ENCODE results near the gene UNC50. TPM values are rescaled to one million over a fixed set of nuclear protein-coding genes. Genes with fewer than 3 reads are reported as not detected.

Gene UNC50
- total and polyA plus RNA-seq, 7 donors, result 12.5 to 61.0 (median 39.4) TPM

DNA sequence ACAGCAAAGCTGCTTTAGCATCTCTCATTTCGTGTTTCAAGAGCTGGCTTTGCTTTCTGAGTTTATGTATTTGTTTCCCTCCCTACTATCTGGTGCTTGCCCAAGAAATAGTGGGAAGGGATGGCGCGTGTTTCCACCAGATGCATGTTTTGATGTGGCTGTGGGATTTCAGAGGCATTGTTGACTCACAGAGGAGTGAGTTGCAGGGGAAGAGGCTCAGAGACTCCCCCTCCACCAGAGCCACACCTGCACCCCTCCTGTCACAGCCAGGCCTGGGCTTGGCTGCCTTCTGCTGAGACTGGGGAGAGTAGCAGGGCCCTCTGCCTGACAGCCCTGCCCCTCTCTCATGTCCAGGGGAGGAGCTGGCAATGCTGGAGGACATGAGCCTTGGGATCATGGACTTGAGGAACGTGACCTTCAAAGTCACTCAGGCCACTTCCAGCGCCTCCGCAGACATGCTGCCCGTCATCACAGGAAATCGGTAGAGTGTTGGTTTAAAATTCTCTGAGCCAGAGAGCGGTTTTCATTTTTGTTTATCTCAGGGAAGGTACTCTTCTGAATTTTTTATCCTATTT, 43.0 kb upstream of the UNC50 start:
- H3K36me3 ChIP-seq, result peaks cover 37 to 72% (median 54%) of the 10 kb centered on the region in 4 donors
- DNase-seq, result no peak
- no peak overlapping the region for H3K27ac ChIP-seq
- no peaks in the 10 kb centered on the region for H3K9me3 ChIP-seq
- intact Hi-C loops (cut with DNase I), result loop anchor here (5.0 kb wide), 1 partner anchor 153 kb away; no protein-coding TSS in a partner anchor
- no peak overlapping the region for H3K4me3 ChIP-seq
- no peaks in the 10 kb centered on the region for H3K27me3 ChIP-seq
- H3K4me1 ChIP-seq, result peaks cover 0 to 27% (median 25%) of the 10 kb centered on the region in 4 donors
- no peak for TF ChIP-seq POLR2A (IDR thresholded peaks at IDR 0.05)
- TF ChIP-seq, protein P1, sequence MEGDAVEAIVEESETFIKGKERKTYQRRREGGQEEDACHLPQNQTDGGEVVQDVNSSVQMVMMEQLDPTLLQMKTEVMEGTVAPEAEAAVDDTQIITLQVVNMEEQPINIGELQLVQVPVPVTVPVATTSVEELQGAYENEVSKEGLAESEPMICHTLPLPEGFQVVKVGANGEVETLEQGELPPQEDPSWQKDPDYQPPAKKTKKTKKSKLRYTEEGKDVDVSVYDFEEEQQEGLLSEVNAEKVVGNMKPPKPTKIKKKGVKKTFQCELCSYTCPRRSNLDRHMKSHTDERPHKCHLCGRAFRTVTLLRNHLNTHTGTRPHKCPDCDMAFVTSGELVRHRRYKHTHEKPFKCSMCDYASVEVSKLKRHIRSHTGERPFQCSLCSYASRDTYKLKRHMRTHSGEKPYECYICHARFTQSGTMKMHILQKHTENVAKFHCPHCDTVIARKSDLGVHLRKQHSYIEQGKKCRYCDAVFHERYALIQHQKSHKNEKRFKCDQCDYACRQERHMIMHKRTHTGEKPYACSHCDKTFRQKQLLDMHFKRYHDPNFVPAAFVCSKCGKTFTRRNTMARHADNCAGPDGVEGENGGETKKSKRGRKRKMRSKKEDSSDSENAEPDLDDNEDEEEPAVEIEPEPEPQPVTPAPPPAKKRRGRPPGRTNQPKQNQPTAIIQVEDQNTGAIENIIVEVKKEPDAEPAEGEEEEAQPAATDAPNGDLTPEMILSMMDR (IDR thresholded peaks at IDR 0.05), result no peak
- no peak for TF ChIP-seq POLR2AphosphoS5 (IDR thresholded peaks at IDR 0.05)
- no peak for TF ChIP-seq EP300 (IDR thresholded peaks at IDR 0.05)
- WGBS, 2 donors, result 89 to 90% methylated on average over 9 of the region's 9 CpGs

DNA sequence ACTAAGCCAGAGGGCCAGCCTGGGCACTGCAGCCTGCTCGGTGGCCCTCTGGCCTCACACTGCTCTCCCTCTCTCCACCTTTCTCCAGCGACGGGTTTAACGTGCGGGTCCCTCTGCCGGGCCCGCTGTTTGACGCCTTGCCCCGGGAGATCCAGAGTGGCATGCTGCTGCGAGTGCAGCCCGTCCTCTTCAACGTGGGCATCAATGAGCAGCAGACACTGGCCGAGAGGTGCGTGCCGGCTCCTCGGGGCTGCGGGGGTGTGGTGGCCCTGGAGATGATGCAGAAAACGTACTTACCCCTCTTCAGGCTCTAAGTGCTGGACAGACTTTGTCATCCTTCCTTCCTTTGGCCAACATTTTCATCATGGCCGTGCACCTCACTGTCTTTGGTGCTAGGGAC, 42.4 kb upstream of the UNC50 start:
- TF ChIP-seq POLR2A (IDR thresholded peaks at IDR 0.05), result no peak
- TF ChIP-seq, protein P1 (IDR thresholded peaks at IDR 0.05), result no peak
- TF ChIP-seq POLR2AphosphoS5 (IDR thresholded peaks at IDR 0.05), result no peak
- H3K4me3 ChIP-seq, result no peak overlapping the region
- H3K4me1 ChIP-seq, result peaks cover 0 to 21% (median 19%) of the 10 kb centered on the region in 4 donors
- H3K36me3 ChIP-seq, result peaks cover 37 to 78% (median 56%) of the 10 kb centered on the region in 4 donors
- H3K9me3 ChIP-seq, result no peaks in the 10 kb centered on the region
- 97% methylated on average over 19 of the region's 19 CpGs for WGBS, 2 donors
- no peak for DNase-seq
- intact Hi-C loops (cut with DNase I), result loop anchor here (5.0 kb wide), 1 partner anchor 154 kb away; no protein-coding TSS in a partner anchor
- H3K27me3 ChIP-seq, result no peaks in the 10 kb centered on the region
- H3K27ac ChIP-seq, result no peak overlapping the region

DNA sequence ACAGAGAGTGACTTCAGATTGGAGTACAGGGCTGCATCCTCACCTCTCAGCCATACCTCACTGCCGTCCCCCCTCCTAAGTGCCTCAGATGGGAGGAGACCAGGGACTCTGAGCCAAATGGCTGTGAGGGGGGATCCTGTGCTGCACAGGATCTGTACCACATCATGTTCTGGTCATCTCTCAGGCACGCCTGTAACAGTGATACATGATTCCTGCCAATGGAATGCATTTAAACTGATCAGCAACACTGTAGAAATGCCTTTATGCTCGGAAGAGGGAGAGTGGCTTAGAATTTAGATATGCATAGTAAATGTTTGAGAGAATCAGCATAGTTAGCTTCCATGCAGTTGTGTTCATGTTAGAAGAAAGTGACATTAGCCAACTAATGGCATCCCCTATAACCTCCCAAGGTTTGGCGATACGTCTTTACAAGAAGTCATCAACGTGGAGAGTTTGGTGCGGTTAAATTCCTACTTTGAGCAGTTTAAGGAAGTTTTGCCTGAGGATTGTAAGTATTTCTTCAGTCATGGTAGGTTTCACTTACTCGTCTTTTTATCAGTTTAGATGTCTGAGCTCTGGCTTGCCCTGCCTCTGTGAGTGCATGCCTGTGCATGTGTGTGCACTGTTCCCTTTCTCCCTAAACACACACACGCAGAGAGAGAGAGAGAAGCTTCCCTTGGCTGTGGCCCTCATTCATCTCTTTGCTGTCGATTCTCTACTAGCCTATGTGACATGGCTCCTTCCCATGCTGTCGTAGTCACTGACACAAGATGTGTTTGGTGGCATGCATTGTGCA, 40.0 kb upstream of the UNC50 start:
- peak; percentile 29 for DNase-seq
- H3K4me1 ChIP-seq, result no peaks in the 10 kb centered on the region
- no peak overlapping the region for H3K27ac ChIP-seq
- peaks cover 37 to 100% (median 63%) of the 10 kb centered on the region in 4 donors for H3K36me3 ChIP-seq
- WGBS, 2 donors, result 94 to 96% methylated on average over 11 of the region's 11 CpGs
- H3K9me3 ChIP-seq, result no peaks in the 10 kb centered on the region
- intact Hi-C loops (cut with DNase I), result loop anchor here (2.0 to 5.0 kb wide), 2 partner anchors 124 to 156 kb away; partner anchors contain the start of gene INPP4A
- no peaks in the 10 kb centered on the region for H3K27me3 ChIP-seq
- H3K4me3 ChIP-seq, result no peak overlapping the region
- TF ChIP-seq POLR2A (IDR thresholded peaks at IDR 0.05) (no peak), POLR2AphosphoS5 (IDR thresholded peaks at IDR 0.05) (no peak), EP300 (IDR thresholded peaks at IDR 0.05) (no peak)
- TF ChIP-seq, protein P1 (IDR thresholded peaks at IDR 0.05), result no peak

DNA sequence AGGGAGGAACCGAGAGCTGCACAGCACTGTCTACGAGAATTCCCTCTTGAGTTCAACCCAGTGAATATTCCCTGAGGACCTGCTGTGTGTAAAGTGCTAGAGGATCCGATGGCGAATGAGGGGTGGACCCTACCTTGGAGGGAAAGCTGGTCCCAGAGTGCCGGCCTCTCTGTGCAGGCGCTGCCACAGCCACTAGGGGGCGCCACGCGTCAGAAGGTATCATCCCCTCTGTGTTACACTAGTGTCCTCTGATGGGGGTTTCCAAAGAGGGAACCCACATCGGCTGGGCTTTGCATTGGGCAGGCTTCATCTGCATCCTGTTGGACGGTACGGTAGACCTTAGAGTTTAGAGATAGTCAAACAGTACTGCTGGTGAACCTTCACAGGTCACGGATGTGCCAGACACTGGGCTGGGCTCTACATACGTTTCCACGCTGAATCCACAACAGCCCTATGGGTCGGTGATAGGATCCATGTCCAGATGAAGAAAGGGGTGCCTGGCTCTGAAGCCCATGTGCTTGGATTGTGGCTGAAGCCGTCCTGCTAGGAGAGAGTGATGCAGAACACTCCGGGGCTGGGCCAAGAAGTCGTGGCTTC, 39.1 kb upstream of the UNC50 start:
- WGBS, 2 donors, result 66 to 71% methylated on average over 19 of the region's 19 CpGs
- intact Hi-C loops (cut with DNase I), result loop anchor here (2.0 to 5.0 kb wide), 2 partner anchors 124 to 157 kb away; partner anchors contain the start of gene INPP4A
- Histone ChIP-seq H3K36me3 (peaks cover 36 to 99% (median 66%) of the 10 kb centered on the region in 4 donors), H3K27ac (no peak overlapping the region), H3K27me3 (no peaks in the 10 kb centered on the region), H3K4me1 (no peaks in the 10 kb centered on the region), H3K4me3 (no peak overlapping the region), H3K9me3 (no peaks in the 10 kb centered on the region)
- no peak for TF ChIP-seq POLR2A (IDR thresholded peaks at IDR 0.05)
- no peak for TF ChIP-seq EP300 (IDR thresholded peaks at IDR 0.05)
- TF ChIP-seq, protein P1 (IDR thresholded peaks at IDR 0.05), result peak; percentile 16 to 78 (median 69)
- DNase-seq, result no peak

Data from sigmoid colon (tissue), 7 donors.